ENCODE measurements around the gene ELAVL2. TPM values are rescaled to one million over a fixed set of nuclear protein-coding genes. Genes with fewer than 3 reads are reported as not detected.

The ELAVL2 gene
- total RNA-seq, 1 donor from 2014 or later: not detected

GRCh38 chr9:23747088-23748075, 78.7 kb downstream of the ELAVL2 start:
- H3K4me1 Mint-ChIP-seq (ENCODE audit: low read depth): no peaks in the 10 kb centered on the region
- no peak overlapping the region for H3K27ac Mint-ChIP-seq
- intact Hi-C loops (cut with micrococcal nuclease): no loop called here
- peaks cover 17% of the 10 kb centered on the region for H3K9me3 Mint-ChIP-seq
- no peak for DNase-seq (ENCODE audit: low spot score)
- no peak overlapping the region for H3K4me3 Mint-ChIP-seq
- H3K27me3 Mint-ChIP-seq (ENCODE audit: insufficient read depth): no peaks in the 10 kb centered on the region
- H3K36me3 Mint-ChIP-seq (ENCODE audit: low read depth): no peaks in the 10 kb centered on the region

- no peak overlapping the region for H3K27ac Mint-ChIP-seq
- DNase-seq (ENCODE audit: low spot score): no peak
- intact Hi-C loops (cut with micrococcal nuclease): no loop called here
- H3K27me3 Mint-ChIP-seq (ENCODE audit: insufficient read depth): no peaks in the 10 kb centered on the region
- peaks cover 13% of the 10 kb centered on the region for H3K9me3 Mint-ChIP-seq
- H3K36me3 Mint-ChIP-seq (ENCODE audit: low read depth): no peaks in the 10 kb centered on the region
- no peak overlapping the region for H3K4me3 Mint-ChIP-seq
- no peaks in the 10 kb centered on the region for H3K4me1 Mint-ChIP-seq (ENCODE audit: low read depth)
These were observed 79.7 kb downstream of the ELAVL2 start for GRCh38 chr9:23746317-23746716.

GRCh38 chr9:23743036-23743435, 83.0 kb downstream of the ELAVL2 start:
- H3K9me3 Mint-ChIP-seq: peaks cover 18% of the 10 kb centered on the region
- no peak overlapping the region for H3K4me3 Mint-ChIP-seq
- no peaks in the 10 kb centered on the region for H3K36me3 Mint-ChIP-seq (ENCODE audit: low read depth)
- no peaks in the 10 kb centered on the region for H3K27me3 Mint-ChIP-seq (ENCODE audit: insufficient read depth)
- no peak for DNase-seq (ENCODE audit: low spot score)
- H3K27ac Mint-ChIP-seq: no peak overlapping the region
- intact Hi-C loops (cut with micrococcal nuclease): no loop called here
- H3K4me1 Mint-ChIP-seq (ENCODE audit: low read depth): no peaks in the 10 kb centered on the region

- H3K4me3 Mint-ChIP-seq: no peak overlapping the region
These were observed 84.7 kb downstream of the ELAVL2 start for GRCh38 chr9:23741351-23741750.

GRCh38 chr9:23740531-23740930, 85.5 kb downstream of the ELAVL2 start:
- H3K9me3 Mint-ChIP-seq: peaks cover 18% of the 10 kb centered on the region
- intact Hi-C loops (cut with micrococcal nuclease): no loop called here

More at GRCh38 chr9:23741351-23741750, 84.7 kb downstream of the ELAVL2 start:
- no peaks in the 10 kb centered on the region for H3K27me3 Mint-ChIP-seq (ENCODE audit: insufficient read depth)
- H3K9me3 Mint-ChIP-seq: peaks cover 21% of the 10 kb centered on the region
- intact Hi-C loops (cut with micrococcal nuclease): no loop called here
- H3K4me1 Mint-ChIP-seq (ENCODE audit: low read depth): no peaks in the 10 kb centered on the region
- no peak for DNase-seq (ENCODE audit: low spot score)
- no peak overlapping the region for H3K27ac Mint-ChIP-seq
- no peaks in the 10 kb centered on the region for H3K36me3 Mint-ChIP-seq (ENCODE audit: low read depth)

GRCh38 chr9:23739753-23740152, 86.3 kb downstream of the ELAVL2 start:
- no peak for DNase-seq (ENCODE audit: low spot score)
- no peak overlapping the region for H3K27ac Mint-ChIP-seq
- H3K9me3 Mint-ChIP-seq: peaks cover 15% of the 10 kb centered on the region
- no peaks in the 10 kb centered on the region for H3K27me3 Mint-ChIP-seq (ENCODE audit: insufficient read depth)
- intact Hi-C loops (cut with micrococcal nuclease): no loop called here
- H3K4me3 Mint-ChIP-seq: no peak overlapping the region
- no peaks in the 10 kb centered on the region for H3K4me1 Mint-ChIP-seq (ENCODE audit: low read depth)
- H3K36me3 Mint-ChIP-seq (ENCODE audit: low read depth): no peaks in the 10 kb centered on the region

More at GRCh38 chr9:23740531-23740930, 85.5 kb downstream of the ELAVL2 start:
- no peak for DNase-seq (ENCODE audit: low spot score)
- Mint-ChIP-seq H3K27ac (no peak overlapping the region), H3K36me3 (ENCODE audit: low read depth) (no peaks in the 10 kb centered on the region), H3K4me3 (no peak overlapping the region), H3K4me1 (ENCODE audit: low read depth) (no peaks in the 10 kb centered on the region), H3K27me3 (ENCODE audit: insufficient read depth) (no peaks in the 10 kb centered on the region)

- intact Hi-C loops (cut with micrococcal nuclease): no loop called here
These were observed 89.7 kb downstream of the ELAVL2 start for GRCh38 chr9:23736293-23736692.

GRCh38 chr9:23733495-23734078, 92.5 kb downstream of the ELAVL2 start:
- H3K27ac Mint-ChIP-seq: no peak overlapping the region
- DNase-seq (ENCODE audit: low spot score): no peak
- intact Hi-C loops (cut with micrococcal nuclease): no loop called here
- no peaks in the 10 kb centered on the region for H3K4me1 Mint-ChIP-seq (ENCODE audit: low read depth)
- no peaks in the 10 kb centered on the region for H3K36me3 Mint-ChIP-seq (ENCODE audit: low read depth)
- H3K27me3 Mint-ChIP-seq (ENCODE audit: insufficient read depth): no peaks in the 10 kb centered on the region
- peaks cover 11% of the 10 kb centered on the region for H3K9me3 Mint-ChIP-seq
- H3K4me3 Mint-ChIP-seq: no peak overlapping the region

More at GRCh38 chr9:23736293-23736692, 89.7 kb downstream of the ELAVL2 start:
- H3K4me1 Mint-ChIP-seq (ENCODE audit: low read depth): no peaks in the 10 kb centered on the region
- DNase-seq (ENCODE audit: low spot score): no peak
- no peaks in the 10 kb centered on the region for H3K27me3 Mint-ChIP-seq (ENCODE audit: insufficient read depth)
- H3K4me3 Mint-ChIP-seq: no peak overlapping the region
- no peaks in the 10 kb centered on the region for H3K36me3 Mint-ChIP-seq (ENCODE audit: low read depth)
- peaks cover 21% of the 10 kb centered on the region for H3K9me3 Mint-ChIP-seq
- H3K27ac Mint-ChIP-seq: no peak overlapping the region

GRCh38 chr9:23731353-23731752, 94.7 kb downstream of the ELAVL2 start:
- Mint-ChIP-seq H3K9me3 (peaks cover 8% of the 10 kb centered on the region), H3K4me3 (no peak overlapping the region), H3K4me1 (ENCODE audit: low read depth) (no peaks in the 10 kb centered on the region), H3K27ac (no peak overlapping the region), H3K36me3 (ENCODE audit: low read depth) (no peaks in the 10 kb centered on the region), H3K27me3 (ENCODE audit: insufficient read depth) (no peaks in the 10 kb centered on the region)
- intact Hi-C loops (cut with micrococcal nuclease): no loop called here
- DNase-seq (ENCODE audit: low spot score): no peak

GRCh38 chr9:23730364-23730763, 95.7 kb downstream of the ELAVL2 start:
- intact Hi-C loops (cut with micrococcal nuclease): no loop called here
- DNase-seq (ENCODE audit: low spot score): no peak
- H3K27me3 Mint-ChIP-seq (ENCODE audit: insufficient read depth): no peaks in the 10 kb centered on the region
- H3K9me3 Mint-ChIP-seq: peaks cover 8% of the 10 kb centered on the region
- H3K36me3 Mint-ChIP-seq (ENCODE audit: low read depth): no peaks in the 10 kb centered on the region
- no peak overlapping the region for H3K4me3 Mint-ChIP-seq
- no peaks in the 10 kb centered on the region for H3K4me1 Mint-ChIP-seq (ENCODE audit: low read depth)
- H3K27ac Mint-ChIP-seq: no peak overlapping the region

GRCh38 chr9:23728736-23729135, 97.3 kb downstream of the ELAVL2 start:
- no peak for DNase-seq (ENCODE audit: low spot score)
- H3K9me3 Mint-ChIP-seq: peaks cover 8% of the 10 kb centered on the region
- no peaks in the 10 kb centered on the region for H3K27me3 Mint-ChIP-seq (ENCODE audit: insufficient read depth)
- intact Hi-C loops (cut with micrococcal nuclease): no loop called here
- H3K36me3 Mint-ChIP-seq (ENCODE audit: low read depth): no peaks in the 10 kb centered on the region
- no peaks in the 10 kb centered on the region for H3K4me1 Mint-ChIP-seq (ENCODE audit: low read depth)
- H3K4me3 Mint-ChIP-seq: no peak overlapping the region
- H3K27ac Mint-ChIP-seq: no peak overlapping the region

- Mint-ChIP-seq H3K4me1 (ENCODE audit: low read depth) (no peaks in the 10 kb centered on the region), H3K27ac (no peak overlapping the region), H3K36me3 (ENCODE audit: low read depth) (no peaks in the 10 kb centered on the region), H3K9me3 (no peaks in the 10 kb centered on the region), H3K27me3 (ENCODE audit: insufficient read depth) (no peaks in the 10 kb centered on the region), H3K4me3 (no peak overlapping the region)
- intact Hi-C loops (cut with micrococcal nuclease): no loop called here
- DNase-seq (ENCODE audit: low spot score): no peak
These were observed 100.6 kb downstream of the ELAVL2 start for GRCh38 chr9:23725279-23725946.

GRCh38 chr9:23723672-23724071, 102.4 kb downstream of the ELAVL2 start:
- no peaks in the 10 kb centered on the region for H3K27me3 Mint-ChIP-seq (ENCODE audit: insufficient read depth)
- intact Hi-C loops (cut with micrococcal nuclease): no loop called here
- no peaks in the 10 kb centered on the region for H3K36me3 Mint-ChIP-seq (ENCODE audit: low read depth)

More at GRCh38 chr9:23723672-23724071, 102.4 kb downstream of the ELAVL2 start:
- no peak overlapping the region for H3K27ac Mint-ChIP-seq
- no peaks in the 10 kb centered on the region for H3K9me3 Mint-ChIP-seq
- no peak overlapping the region for H3K4me3 Mint-ChIP-seq
- DNase-seq (ENCODE audit: low spot score): no peak
- no peaks in the 10 kb centered on the region for H3K4me1 Mint-ChIP-seq (ENCODE audit: low read depth)

Data from activated T-helper 1 cell treated with anti-CD3 and anti-CD28 coated beads, Interleukin-12 subunit alpha, Interleukin-12 subunit beta, Interleukin-2, Interleukin-4 antibody, amounts not matched to agents 30 ng/mL and 10 ng/mL and 1 ng/mL, durations not matched to agents 14 hours and 24 hours and 36 hours (primary cell).